Neural cell (in vitro differentiated cells): ENCODE measurements around the gene ZSCAN5A. TPM values are rescaled to one million over a fixed set of nuclear protein-coding genes. Genes with fewer than 3 reads are reported as not detected.
"Not testable (repeated sequence)": the region's sequence is repeated elsewhere in the genome, so short reads cannot be mapped to it uniquely, and the experiment has no call there.

Source experiments
- H2AFZ ChIP-seq: fragments of 200-600, 300-800 bp; sonication (generic), shearing (Covaris generic); 2 replicates; pipeline ENCODE4 v1.6.0; 2014; ENCODE audit warnings: low read depth, mild to moderate bottlenecking, antibody characterized with exemption, low read length, moderate library complexity
- H3F3A ChIP-seq: fragments of 200-600 bp; shearing (Covaris generic); 2 replicates; pipeline ENCODE4 v1.6.1; 2016; ENCODE audit warnings: mild to moderate bottlenecking, moderate library complexity, mixed read lengths, antibody characterized with exemption, low read length; ENCODE audit not compliant: insufficient read depth, poor library complexity, severe bottlenecking
- H3K27ac ChIP-seq: fragments of 200-600, 300-800 bp; sonication (generic), shearing (Covaris generic); 2 replicates; pipeline ENCODE4 v1.5.1; 2014; ENCODE audit warnings: mild to moderate bottlenecking, low read length, moderate library complexity
- H3K27me3 ChIP-seq: fragments of 300-800, 200-600 bp; sonication (generic), shearing (Covaris generic); 2 replicates; pipeline ENCODE4 v1.6.0; 2014; ENCODE audit warnings: mild to moderate bottlenecking, low read depth, low read length, moderate library complexity; ENCODE audit not compliant: insufficient read depth
- H3K36me3 ChIP-seq: fragments of 300-800, 200-600 bp; sonication (generic), shearing (Covaris generic); 2 replicates; pipeline ENCODE4 v1.5.1; 2014; ENCODE audit warnings: mild to moderate bottlenecking, antibody characterized with exemption, low read length, moderate library complexity; ENCODE audit not compliant: insufficient read depth
- H3K4me2 ChIP-seq: fragments of 300-800, 200-600 bp; sonication (generic), shearing (Covaris generic); 2 replicates; pipeline ENCODE4 v1.6.0; 2014; ENCODE audit warnings: mild to moderate bottlenecking, low read length
- H3K4me3 ChIP-seq: fragments of 300-800, 200-600 bp; sonication (generic), shearing (Covaris generic); 2 replicates; pipeline ENCODE4 v1.5.1; 2014; ENCODE audit warnings: mild to moderate bottlenecking, low read length, moderate library complexity
- H3K79me2 ChIP-seq: fragments of 200-600 bp; shearing (Covaris generic); replicated peaks from 2 replicates; pipeline ENCODE4 v1.6.0; 2014; ENCODE audit warnings: mild to moderate bottlenecking, low read length, moderate library complexity; ENCODE audit not compliant: insufficient read depth
- H3K9ac ChIP-seq: fragments of 300-800, 200-600 bp; sonication (generic), shearing (Covaris generic); 2 replicates; pipeline ENCODE4 v1.6.1; 2016; ENCODE audit warnings: mild to moderate bottlenecking, low read length, mixed read lengths
- H3K9me2 ChIP-seq: fragments of 200-600 bp; shearing (Covaris generic); 2 replicates; pipeline ENCODE4 v1.6.1; 2016; ENCODE audit warnings: mild to moderate bottlenecking, low read length, mixed read lengths; ENCODE audit not compliant: insufficient read depth
- H3K9me3 ChIP-seq: fragments of 200-600, 300-800 bp; sonication (generic), shearing (Covaris generic); 2 replicates; pipeline ENCODE4 v1.6.1; 2016; ENCODE audit warnings: mild to moderate bottlenecking, mixed run types, low read length, moderate library complexity, mixed read lengths
- H4K20me1 ChIP-seq: fragments of 200-600 bp; shearing (Covaris generic); 2 replicates; pipeline ENCODE4 v1.6.1; 2016; ENCODE audit warnings: mild to moderate bottlenecking, mixed run types; ENCODE audit not compliant: insufficient read depth
- EP300 ChIP-seq: fragments of 450-650 bp; conservative IDR thresholded peaks from 2 replicates; pipeline ENCODE4 v1.6.1; 2014; ENCODE audit warnings: antibody characterized with exemption, mild to moderate bottlenecking, moderate library complexity; ENCODE audit not compliant: poor library complexity, severe bottlenecking
- EZH2 ChIP-seq: fragments of 200-600, 300-800 bp; shearing (Covaris generic), sonication (generic); IDR thresholded peaks from 2 replicates; pipeline ENCODE4 v1.6.1; 2014; ENCODE audit warnings: antibody characterized with exemption, low read length, borderline replicate concordance, mild to moderate bottlenecking; ENCODE audit not compliant: insufficient read depth, poor library complexity, severe bottlenecking
- MXI1 ChIP-seq: fragments of 450-650 bp; conservative IDR thresholded peaks from 2 replicates; pipeline ENCODE4 v1.6.1; 2014; ENCODE audit warnings: antibody characterized with exemption, mild to moderate bottlenecking; ENCODE audit not compliant: poor library complexity, severe bottlenecking
- POLR2AphosphoS5 ChIP-seq: IDR thresholded peaks from 2 replicates; pipeline ENCODE4 v1.6.1; 2012
- RAD21 ChIP-seq: fragments of 450-650 bp; conservative IDR thresholded peaks from 2 replicates; pipeline ENCODE4 v1.6.1; 2014; ENCODE audit warnings: antibody characterized with exemption, mild to moderate bottlenecking, moderate library complexity
- SMC3 ChIP-seq: fragments of 450-650 bp; conservative IDR thresholded peaks from 2 replicates; pipeline ENCODE4 v1.6.1; 2014; ENCODE audit warnings: antibody characterized with exemption, mild to moderate bottlenecking, moderate library complexity; ENCODE audit not compliant: poor library complexity
- TAF1 ChIP-seq: IDR thresholded peaks from 2 replicates; pipeline ENCODE4 v1.6.1; 2012; ENCODE audit warnings: low read depth
- polyA plus RNA-seq: library from polyadenylated mRNA; depleted of rRNA; stranded (reverse); fragments of >200 nt; gene quantifications from 2 replicates; pipeline ENCODE4 v1.2.3, GENCODE V29; 2014
- TF ChIP-seq, protein P1 (sequence below): IDR thresholded peaks from 2 replicates; pipeline ENCODE4 v1.6.1; 2012; ENCODE audit warnings: borderline replicate concordance
- TF ChIP-seq, protein P2 (sequence below): fragments of 450-650 bp; IDR thresholded peaks from 2 replicates; pipeline ENCODE4 v1.5.1; 2014; ENCODE audit warnings: antibody characterized with exemption, mild to moderate bottlenecking, moderate library complexity; ENCODE audit not compliant: poor library complexity, severe bottlenecking

Gene ZSCAN5A
- polyA plus RNA-seq, 1 donor from 2014 or later: 9.2 TPM

DNA sequence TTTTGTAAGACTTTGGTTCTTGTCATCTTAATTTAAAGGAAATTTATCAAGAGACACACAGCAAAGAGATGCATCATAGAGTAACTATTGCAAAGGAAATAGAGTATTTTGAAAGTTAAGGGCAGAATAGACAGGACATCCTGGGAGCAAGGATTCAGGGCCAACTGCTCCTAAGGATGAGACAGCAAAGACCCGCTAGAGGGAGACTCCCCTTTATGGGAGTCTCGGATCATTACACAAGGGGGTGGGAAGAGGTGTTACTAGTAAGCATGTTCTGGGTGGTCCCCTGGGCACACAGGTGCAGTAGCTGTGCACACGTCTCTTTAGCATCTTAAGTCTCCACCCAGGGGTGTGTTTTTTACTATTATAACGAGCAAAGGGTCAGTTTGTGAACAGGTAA is 102.9 kb downstream of the ZSCAN5A start:
- H3F3A ChIP-seq: no peaks in the 10 kb centered on the region
- H3K9me2 ChIP-seq: no peaks in the 10 kb centered on the region
- H3K9ac ChIP-seq: no peak overlapping the region
- no peak overlapping the region for H3K27ac ChIP-seq
- H4K20me1 ChIP-seq: no peaks in the 10 kb centered on the region
- H3K36me3 ChIP-seq: no peaks in the 10 kb centered on the region
- H2AFZ ChIP-seq: no peak overlapping the region
- no peak overlapping the region for H3K4me2 ChIP-seq
- no peaks in the 10 kb centered on the region for H3K79me2 ChIP-seq
- no peaks in the 10 kb centered on the region for H3K27me3 ChIP-seq
- TF ChIP-seq TAF1: no peak
- no peak for TF ChIP-seq EP300
- no peak for TF ChIP-seq RAD21
- TF ChIP-seq, protein P1, sequence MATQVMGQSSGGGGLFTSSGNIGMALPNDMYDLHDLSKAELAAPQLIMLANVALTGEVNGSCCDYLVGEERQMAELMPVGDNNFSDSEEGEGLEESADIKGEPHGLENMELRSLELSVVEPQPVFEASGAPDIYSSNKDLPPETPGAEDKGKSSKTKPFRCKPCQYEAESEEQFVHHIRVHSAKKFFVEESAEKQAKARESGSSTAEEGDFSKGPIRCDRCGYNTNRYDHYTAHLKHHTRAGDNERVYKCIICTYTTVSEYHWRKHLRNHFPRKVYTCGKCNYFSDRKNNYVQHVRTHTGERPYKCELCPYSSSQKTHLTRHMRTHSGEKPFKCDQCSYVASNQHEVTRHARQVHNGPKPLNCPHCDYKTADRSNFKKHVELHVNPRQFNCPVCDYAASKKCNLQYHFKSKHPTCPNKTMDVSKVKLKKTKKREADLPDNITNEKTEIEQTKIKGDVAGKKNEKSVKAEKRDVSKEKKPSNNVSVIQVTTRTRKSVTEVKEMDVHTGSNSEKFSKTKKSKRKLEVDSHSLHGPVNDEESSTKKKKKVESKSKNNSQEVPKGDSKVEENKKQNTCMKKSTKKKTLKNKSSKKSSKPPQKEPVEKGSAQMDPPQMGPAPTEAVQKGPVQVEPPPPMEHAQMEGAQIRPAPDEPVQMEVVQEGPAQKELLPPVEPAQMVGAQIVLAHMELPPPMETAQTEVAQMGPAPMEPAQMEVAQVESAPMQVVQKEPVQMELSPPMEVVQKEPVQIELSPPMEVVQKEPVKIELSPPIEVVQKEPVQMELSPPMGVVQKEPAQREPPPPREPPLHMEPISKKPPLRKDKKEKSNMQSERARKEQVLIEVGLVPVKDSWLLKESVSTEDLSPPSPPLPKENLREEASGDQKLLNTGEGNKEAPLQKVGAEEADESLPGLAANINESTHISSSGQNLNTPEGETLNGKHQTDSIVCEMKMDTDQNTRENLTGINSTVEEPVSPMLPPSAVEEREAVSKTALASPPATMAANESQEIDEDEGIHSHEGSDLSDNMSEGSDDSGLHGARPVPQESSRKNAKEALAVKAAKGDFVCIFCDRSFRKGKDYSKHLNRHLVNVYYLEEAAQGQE: no peak
- no peak for TF ChIP-seq SMC3
- TF ChIP-seq MXI1: no peak
- TF ChIP-seq, protein P2, sequence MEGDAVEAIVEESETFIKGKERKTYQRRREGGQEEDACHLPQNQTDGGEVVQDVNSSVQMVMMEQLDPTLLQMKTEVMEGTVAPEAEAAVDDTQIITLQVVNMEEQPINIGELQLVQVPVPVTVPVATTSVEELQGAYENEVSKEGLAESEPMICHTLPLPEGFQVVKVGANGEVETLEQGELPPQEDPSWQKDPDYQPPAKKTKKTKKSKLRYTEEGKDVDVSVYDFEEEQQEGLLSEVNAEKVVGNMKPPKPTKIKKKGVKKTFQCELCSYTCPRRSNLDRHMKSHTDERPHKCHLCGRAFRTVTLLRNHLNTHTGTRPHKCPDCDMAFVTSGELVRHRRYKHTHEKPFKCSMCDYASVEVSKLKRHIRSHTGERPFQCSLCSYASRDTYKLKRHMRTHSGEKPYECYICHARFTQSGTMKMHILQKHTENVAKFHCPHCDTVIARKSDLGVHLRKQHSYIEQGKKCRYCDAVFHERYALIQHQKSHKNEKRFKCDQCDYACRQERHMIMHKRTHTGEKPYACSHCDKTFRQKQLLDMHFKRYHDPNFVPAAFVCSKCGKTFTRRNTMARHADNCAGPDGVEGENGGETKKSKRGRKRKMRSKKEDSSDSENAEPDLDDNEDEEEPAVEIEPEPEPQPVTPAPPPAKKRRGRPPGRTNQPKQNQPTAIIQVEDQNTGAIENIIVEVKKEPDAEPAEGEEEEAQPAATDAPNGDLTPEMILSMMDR: no peak
- TF ChIP-seq POLR2AphosphoS5: no peak
- no peak for TF ChIP-seq EZH2
- H3K4me3 ChIP-seq: no peak overlapping the region
- no peaks in the 10 kb centered on the region for H3K9me3 ChIP-seq

- not testable (repeated sequence) for H2AFZ ChIP-seq, H3K79me2 ChIP-seq, H3K27ac ChIP-seq, H3K4me2 ChIP-seq, H3K4me3 ChIP-seq, H3K9ac ChIP-seq, H3K36me3 ChIP-seq, H3F3A ChIP-seq, H4K20me1 ChIP-seq, H3K9me2 ChIP-seq, H3K9me3 ChIP-seq, H3K27me3 ChIP-seq
Observed at GRCh38 chr19:56210036-56210435, 104.6 kb downstream of the ZSCAN5A start.

DNA sequence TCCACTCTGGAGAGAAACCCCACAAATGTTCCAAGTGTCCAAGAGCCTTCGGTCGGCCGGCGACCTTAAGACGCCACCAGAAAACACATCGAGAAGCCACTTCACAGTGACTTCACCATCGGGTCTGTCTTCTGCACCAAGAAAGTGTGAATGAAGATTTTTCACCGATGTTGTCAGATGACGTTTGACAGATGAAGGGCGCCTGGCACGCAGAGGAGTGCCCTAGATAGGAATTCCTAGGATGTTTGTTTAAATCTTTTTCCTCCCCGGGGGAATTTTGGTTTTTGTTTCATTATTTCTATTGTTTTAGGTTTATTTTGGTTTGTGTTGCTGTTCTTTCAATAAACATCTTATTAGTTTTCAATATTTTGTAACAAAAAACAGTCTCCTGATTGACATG is 105.5 kb downstream of the ZSCAN5A start:
- no peaks in the 10 kb centered on the region for H3K27me3 ChIP-seq
- no peaks in the 10 kb centered on the region for H3F3A ChIP-seq
- H3K4me3 ChIP-seq: no peak overlapping the region
- H3K4me2 ChIP-seq: no peak overlapping the region
- no peak overlapping the region for H2AFZ ChIP-seq
- no peaks in the 10 kb centered on the region for H3K9me2 ChIP-seq
- H3K79me2 ChIP-seq: no peaks in the 10 kb centered on the region
- H3K9me3 ChIP-seq: no peaks in the 10 kb centered on the region
- H4K20me1 ChIP-seq: no peaks in the 10 kb centered on the region
- H3K9ac ChIP-seq: no peak overlapping the region
- H3K36me3 ChIP-seq: no peaks in the 10 kb centered on the region
- H3K27ac ChIP-seq: no peak overlapping the region
- TF ChIP-seq RAD21 (no peak), EZH2 (no peak), SMC3 (no peak), TAF1 (no peak), EP300 (no peak), MXI1 (no peak), POLR2AphosphoS5 (no peak)
- TF ChIP-seq, protein P2: no peak
- TF ChIP-seq, protein P1: no peak
